RCC 7860 (cell line): Measurements from ENCODE around the gene PRRG3.
"Not testable (repeated sequence)": the region's sequence is repeated elsewhere in the genome, so short reads cannot be mapped to it uniquely, and the experiment has no call there.

Experiments
- DNase-seq: peaks from one replicate; pipeline ENCODE4 v3.0.0-alpha.2; 2015; ENCODE audit warnings: low spot score
- FAIRE-seq: peaks from 2 replicates; lab custom pipeline; 2012; peaks lifted over from hg19 to GRCh38; lab: Jason Lieb, UNC

Gene PRRG3

DNA sequence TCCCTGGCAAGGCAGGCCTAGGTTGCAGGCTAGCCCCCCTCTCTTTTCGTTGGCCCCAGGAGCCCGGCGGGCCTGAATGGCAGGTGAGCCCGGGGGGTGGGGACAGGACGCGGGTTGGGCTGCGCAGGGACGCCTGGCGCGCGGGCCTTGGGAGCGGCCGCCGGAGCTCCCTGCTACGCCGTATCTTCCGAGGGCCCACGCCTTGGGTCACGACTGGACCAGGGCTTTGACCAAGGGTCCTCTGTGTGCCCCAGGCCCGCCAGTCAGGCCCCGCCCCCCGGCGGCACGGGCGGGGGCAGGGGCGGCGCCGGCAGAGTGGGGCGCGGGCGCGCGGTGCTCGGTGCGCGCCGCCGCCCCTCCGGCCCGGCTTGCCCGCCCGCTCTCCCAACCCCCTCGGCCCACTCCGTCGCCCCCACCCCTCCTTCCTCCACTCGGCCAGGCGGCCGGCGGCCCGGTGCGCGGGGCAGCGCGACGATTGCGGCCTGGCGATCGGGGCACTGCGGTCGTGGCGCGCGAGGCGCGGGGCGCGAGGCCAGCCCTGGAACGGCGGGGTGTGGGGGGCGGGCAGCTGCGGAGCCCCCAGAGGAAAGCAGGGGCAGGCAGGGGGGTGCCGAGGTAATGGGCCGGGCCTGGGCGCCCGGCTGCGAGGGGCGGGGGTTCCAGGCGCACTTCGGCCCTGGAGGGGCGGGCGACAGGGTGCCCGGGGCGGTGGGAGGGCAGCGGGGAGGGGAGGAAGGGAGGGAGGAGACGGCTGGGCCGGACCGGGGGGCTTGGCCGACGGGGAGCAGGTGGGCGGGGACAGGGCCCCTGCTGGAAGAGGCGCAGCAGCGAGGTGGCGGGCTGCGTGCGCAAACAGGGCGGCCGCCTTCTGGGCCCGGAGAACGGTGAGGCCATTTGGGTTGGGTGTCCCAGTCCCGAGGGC is at the start of gene PRRG3:
TSS of gene PRRG3 (plus strand) at position 798 of the 922 bp plus-strand sequence. CDS start 3,357 bp downstream, outside the sequence.
- FAIRE-seq (no peak), DNase-seq (no peak)

DNA sequence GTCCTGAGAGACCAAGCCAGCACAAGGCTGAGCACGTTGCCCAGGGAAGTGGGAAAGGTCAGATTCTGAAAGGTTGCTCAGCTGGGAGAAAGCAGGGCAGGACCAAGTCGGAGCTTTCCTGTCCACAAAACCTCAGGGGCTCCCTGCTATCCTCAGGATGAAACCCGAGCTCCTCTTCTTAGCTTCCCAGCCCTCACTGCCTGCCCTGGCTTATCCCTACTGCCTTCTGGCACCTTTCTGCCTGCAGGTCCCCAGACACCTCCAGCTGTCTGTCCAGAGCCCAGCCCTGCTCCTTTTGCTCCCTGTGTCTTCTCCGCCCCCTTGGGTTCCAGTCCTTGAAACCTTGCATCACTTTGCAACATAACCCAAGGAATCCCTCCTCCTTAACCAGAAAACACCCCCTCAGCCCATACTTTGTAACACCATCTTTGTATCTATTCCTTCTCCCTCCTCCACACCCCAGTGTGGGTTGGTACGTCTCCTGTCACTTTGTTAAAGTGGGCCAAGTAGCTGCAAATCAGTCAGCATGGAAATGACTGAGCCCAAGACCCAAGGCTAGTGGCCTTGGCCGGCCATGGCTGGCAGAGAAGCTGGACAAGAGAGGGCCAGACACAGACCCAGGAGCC is 20.0 kb upstream of the PRRG3 start:
- DNase-seq, result no peak
- FAIRE-seq, result no peak

- FAIRE-seq (no peak), DNase-seq (no peak)
These were observed 19.1 kb upstream of the PRRG3 start for GRCh38 chrX:151676196-151676595.

DNA sequence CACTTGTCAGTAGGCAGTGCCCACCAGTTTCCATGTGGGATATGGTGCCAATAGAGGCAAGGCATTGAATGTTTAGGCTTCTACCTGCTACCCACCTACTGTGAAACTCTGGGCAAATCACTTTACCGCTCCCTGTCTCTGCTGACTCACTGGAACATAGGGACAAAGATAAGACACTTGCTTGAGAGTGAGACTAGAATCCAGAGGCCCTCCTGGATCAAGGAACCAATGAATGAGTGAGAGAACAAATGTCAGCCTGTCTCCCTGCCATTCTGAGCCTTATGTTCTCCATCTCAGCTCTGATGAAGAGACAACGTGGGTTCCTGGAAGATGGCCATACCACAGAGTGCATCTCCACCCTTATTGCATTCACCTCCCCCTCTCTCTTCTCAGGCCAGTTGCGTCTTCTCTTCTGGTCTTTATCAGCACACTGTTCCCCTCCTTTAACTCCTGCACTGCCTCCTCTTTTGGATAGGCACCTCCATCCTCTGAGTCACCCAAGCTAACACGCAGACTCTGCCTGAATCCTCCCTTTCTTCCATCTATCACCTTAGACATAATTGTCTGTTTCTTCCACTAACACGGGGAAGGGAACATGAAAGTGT is 15.4 kb upstream of the PRRG3 start:
- FAIRE-seq (no peak), DNase-seq (no peak)

GRCh38 chrX:151680805-151681204 is 14.5 kb upstream of the PRRG3 start:
- DNase-seq (peak; percentile 17), FAIRE-seq (no peak)

GRCh38 chrX:151687635-151688034 is 7.6 kb upstream of the PRRG3 start:
- FAIRE-seq (no peak), DNase-seq (no peak)

DNA sequence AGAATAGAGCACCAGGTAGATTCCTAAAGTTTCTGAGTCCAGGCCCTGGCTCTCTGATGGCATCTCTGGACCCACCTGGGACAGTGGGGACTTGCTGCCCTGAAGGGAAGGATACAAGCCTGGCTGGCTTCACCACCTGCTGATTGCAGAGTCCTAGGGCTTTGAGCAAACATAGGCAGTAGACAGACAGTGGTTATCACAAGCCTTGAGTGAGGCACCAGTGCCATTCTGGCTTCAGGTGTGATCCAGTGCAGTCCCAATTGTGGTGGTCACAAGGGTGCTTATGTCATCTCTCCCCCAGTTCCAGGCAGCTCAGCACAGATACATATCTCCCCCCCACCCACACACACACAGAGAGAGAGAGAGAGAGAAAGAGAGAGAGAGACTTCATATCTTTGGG is 6.6 kb upstream of the PRRG3 start:
- FAIRE-seq, result no peak

GRCh38 chrX:151692825-151693224 is 2.4 kb upstream of the PRRG3 start:
- FAIRE-seq (no peak), DNase-seq (no peak)

More for the DNA sequence above, 6.6 kb upstream of the PRRG3 start:
- DNase-seq, result no peak

DNA sequence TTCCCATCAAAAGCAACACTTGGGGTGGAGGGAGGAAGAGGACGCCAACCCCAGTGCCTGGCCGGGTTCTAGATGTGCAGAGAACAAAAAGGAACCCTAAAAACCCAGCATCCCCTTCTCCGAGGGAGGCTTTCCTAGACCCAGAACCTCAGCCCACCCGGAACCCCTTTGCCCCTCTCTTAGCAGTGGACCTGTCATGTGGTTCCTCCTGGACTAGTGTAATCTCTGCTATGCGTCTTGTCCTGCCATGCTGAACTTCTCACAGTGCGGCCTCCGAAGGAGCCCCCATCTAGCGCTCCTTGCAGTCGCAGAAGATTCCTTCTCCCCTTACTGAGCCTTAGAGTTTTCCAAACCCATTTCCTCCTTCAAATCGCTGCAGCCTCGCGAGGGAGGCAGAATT is 1.1 kb upstream of the PRRG3 start:
- FAIRE-seq (no peak), DNase-seq (no peak)

- DNase-seq (no peak), FAIRE-seq (no peak)
These were observed 504 bp downstream of the PRRG3 start for GRCh38 chrX:151695583-151696340.

DNA sequence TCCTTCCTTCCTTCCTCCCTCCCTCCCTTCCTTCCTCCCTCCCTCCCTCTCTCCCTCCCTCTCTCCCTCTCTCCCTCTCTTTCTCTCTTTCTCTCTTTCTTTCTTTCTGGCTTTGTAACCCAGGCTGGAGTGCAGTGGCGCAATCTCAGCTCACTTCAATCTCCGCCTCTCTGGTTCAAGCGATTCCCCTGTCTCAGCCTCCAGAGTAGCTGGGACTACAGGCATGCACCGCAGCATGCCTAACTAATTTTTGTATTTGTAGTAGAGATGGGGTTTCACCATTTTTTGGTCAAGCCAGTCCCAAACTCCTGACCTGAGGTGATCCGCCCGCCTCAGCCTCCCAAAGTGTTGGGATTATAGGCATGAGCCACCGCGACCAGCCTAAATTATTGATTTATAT is 1.8 kb downstream of the PRRG3 start:
- not testable (repeated sequence) for DNase-seq, FAIRE-seq

- FAIRE-seq (no peak), DNase-seq (no peak)
These were observed 2.3 kb downstream of the PRRG3 start for GRCh38 chrX:151697522-151697921.

GRCh38 chrX:151698485-151698884 is 3.2 kb downstream of the PRRG3 start:
- no peak for FAIRE-seq
- no peak for DNase-seq

- DNase-seq, result no peak
- FAIRE-seq, result no peak
These were observed 4.5 kb downstream of the PRRG3 start for GRCh38 chrX:151699746-151700145.

DNA sequence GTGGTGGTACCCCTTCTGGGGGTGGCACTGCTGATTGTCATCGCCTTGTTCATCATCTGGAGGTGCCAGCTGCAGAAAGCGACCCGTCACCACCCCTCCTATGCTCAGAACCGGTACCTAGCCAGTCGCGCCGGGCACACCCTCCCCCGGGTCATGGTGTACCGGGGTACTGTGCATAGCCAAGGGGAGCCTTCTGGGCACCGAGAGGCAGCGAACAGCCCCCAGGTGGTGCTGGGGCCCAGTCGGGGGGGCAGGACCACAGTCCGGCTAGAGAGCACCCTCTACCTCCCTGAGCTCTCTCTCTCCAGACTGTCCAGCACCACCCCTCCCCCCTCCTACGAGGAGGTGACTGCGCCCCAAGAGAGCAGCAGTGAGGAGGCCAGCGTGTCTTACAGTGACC is 5.3 kb downstream of the PRRG3 start:
- no peak for FAIRE-seq
- DNase-seq, result no peak

- DNase-seq, result no peak
- no peak for FAIRE-seq
These were observed 5.8 kb downstream of the PRRG3 start for GRCh38 chrX:151701071-151701470.

DNA sequence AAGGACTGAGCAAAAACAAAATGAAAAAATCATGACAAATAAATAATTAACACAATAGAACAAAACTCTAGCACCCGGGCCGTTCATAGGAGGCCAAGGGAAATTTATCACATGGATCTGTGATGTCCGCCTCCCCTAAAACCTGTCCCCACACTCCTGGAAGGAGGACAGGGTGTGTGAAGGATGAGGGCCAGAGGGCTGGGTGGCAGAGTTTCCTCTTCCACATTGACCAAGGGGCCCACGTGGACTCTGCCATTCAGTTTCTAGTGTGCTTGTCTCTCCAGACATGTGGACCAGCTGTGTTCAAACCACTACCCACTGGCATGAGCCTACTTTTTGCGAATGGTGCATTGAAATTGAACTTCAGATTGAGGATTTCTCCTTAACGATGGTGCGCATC is 6.3 kb downstream of the PRRG3 start:
- no peak for FAIRE-seq
- no peak for DNase-seq

GRCh38 chrX:151702026-151702714 is 6.9 kb downstream of the PRRG3 start:
- no peak for DNase-seq
- no peak for FAIRE-seq

GRCh38 chrX:151702741-151703340 is 7.6 kb downstream of the PRRG3 start:
- no peak for DNase-seq
- no peak for FAIRE-seq

GRCh38 chrX:151703487-151703886 is 8.2 kb downstream of the PRRG3 start:
- no peak for DNase-seq
- no peak for FAIRE-seq
